Vagina (tissue), 2 donors: ENCODE data around the gene KRT4. TPM values are rescaled to one million over a fixed set of nuclear protein-coding genes. Genes with fewer than 3 reads are reported as not detected.
"Not testable (repeated sequence)": the region's sequence is repeated elsewhere in the genome, so short reads cannot be mapped to it uniquely, and the experiment has no call there.

Experiments
- DNase-seq, 2 donors: peaks; one replicate each; pipeline ENCODE4 v3.0.0-alpha.2; 2017; ENCODE audit errors: extremely low spot score in 2 of 2
- H3K27ac ChIP-seq: fragments of 200-600 bp; sonication (generic); one replicate; pipeline ENCODE4 v1.5.1; 2019
- H3K27me3 ChIP-seq: fragments of 200-600 bp; sonication (generic); one replicate; pipeline ENCODE4 v1.5.1; 2019
- H3K36me3 ChIP-seq, 2 donors: fragments of 200-600 bp; sonication (generic); one replicate each; pipeline ENCODE4 v1.5.1; 2017 to 2019
- H3K4me1 ChIP-seq: fragments of 200-600 bp; sonication (generic); one replicate; pipeline ENCODE4 v1.5.1; 2019
- H3K4me3 ChIP-seq, 2 donors: fragments of 200-600 bp; sonication (generic); 1 replicate in 1 of 2; 2 replicates in 1 of 2; pipeline ENCODE4 v1.5.1; 2016 to 2019
- H3K9me3 ChIP-seq: fragments of 200-600 bp; sonication (generic); one replicate; pipeline ENCODE4 v1.5.1; 2019
- CTCF ChIP-seq, 3 experiments: fragments of 450-650 bp in 2 of 3; fragments of 200-600 bp in 1 of 3; sonication (generic) in 1 of 3; IDR thresholded peaks; one replicate each; pipeline ENCODE4 v1.5.1; 2017 to 2019; ENCODE audit warnings: antibody characterized with exemption in 3 of 3, mild to moderate bottlenecking in 2 of 3, moderate library complexity in 2 of 3
- POLR2A ChIP-seq, 2 donors: fragments of 450-650 bp; IDR thresholded peaks; one replicate each; pipeline ENCODE4 v1.6.1; 2017; ENCODE audit warnings: antibody characterized with exemption in 2 of 2, mild to moderate bottlenecking in 2 of 2, moderate library complexity in 2 of 2
- POLR2AphosphoS5 ChIP-seq, 2 donors: sonication (generic); formaldehyde crosslinking; IDR thresholded peaks; one replicate each; pipeline ENCODE4 v1.9.0; 2017; ENCODE audit warnings: antibody characterized with exemption in 2 of 2, mild to moderate bottlenecking in 2 of 2, low read depth in 1 of 2; ENCODE audit not compliant: insufficient read depth in 1 of 2
- intact Hi-C: fragments of 100-400 bp; cut with DNase I; formaldehyde crosslinking; loops from one replicate; pipeline ENCODE4 v1.15.1; 2023
- total RNA-seq: library from RNA; depleted of rRNA; stranded (reverse); fragments of >200 nt; gene quantifications from one replicate; pipeline ENCODE4 v1.2.3, GENCODE V29; 2016

Gene KRT4
- total RNA-seq, 1 donor from 2014 or later, result 354 TPM

GRCh38 chr12:52857500-52857899, 43.6 kb upstream of the KRT4 start:
- no peaks in the 10 kb centered on the region for H3K27me3 ChIP-seq
- H3K27ac ChIP-seq, result no peak overlapping the region
- H3K36me3 ChIP-seq, result no peaks in the 10 kb centered on the region
- H3K9me3 ChIP-seq, result no peaks in the 10 kb centered on the region
- TF ChIP-seq CTCF (IDR thresholded peaks at IDR 0.05) (no peak), POLR2A (IDR thresholded peaks at IDR 0.05) (no peak), POLR2AphosphoS5 (IDR thresholded peaks at IDR 0.05; ENCODE audit: insufficient read depth in 1 of 2, low read depth in 1 of 2) (no peak)
- H3K4me3 ChIP-seq, result no peak overlapping the region
- intact Hi-C loops, result no loop called here
- peaks cover 10% of the 10 kb centered on the region for H3K4me1 ChIP-seq
- no peak for DNase-seq

- Histone ChIP-seq H3K4me1 (peaks cover 10% of the 10 kb centered on the region), H3K4me3 (no peak overlapping the region), H3K27ac (no peak overlapping the region), H3K36me3 (no peaks in the 10 kb centered on the region), H3K27me3 (no peaks in the 10 kb centered on the region), H3K9me3 (no peaks in the 10 kb centered on the region)
- intact Hi-C loops, result no loop called here
- no peak for DNase-seq
- TF ChIP-seq POLR2A (IDR thresholded peaks at IDR 0.05), result no peak
- TF ChIP-seq CTCF (IDR thresholded peaks at IDR 0.05), result no peak
- TF ChIP-seq POLR2AphosphoS5 (IDR thresholded peaks at IDR 0.05; ENCODE audit: insufficient read depth in 1 of 2, low read depth in 1 of 2), result no peak
These were observed 42.9 kb upstream of the KRT4 start for GRCh38 chr12:52856787-52857186.

GRCh38 chr12:52856077-52856476, 42.2 kb upstream of the KRT4 start:
- H3K27me3 ChIP-seq, H3K36me3 ChIP-seq, H3K9me3 ChIP-seq, intact Hi-C loops, H3K27ac ChIP-seq, DNase-seq, H3K4me3 ChIP-seq: not testable (repeated sequence)
- H3K4me1 ChIP-seq, result peaks cover 10% of the 10 kb centered on the region

- Histone ChIP-seq H3K27me3 (no peaks in the 10 kb centered on the region), H3K4me3 (no peak overlapping the region), H3K9me3 (no peaks in the 10 kb centered on the region), H3K27ac (no peak overlapping the region), H3K36me3 (no peaks in the 10 kb centered on the region), H3K4me1 (no peaks in the 10 kb centered on the region)
- no peak for TF ChIP-seq POLR2A (IDR thresholded peaks at IDR 0.05)
- no peak for TF ChIP-seq CTCF (IDR thresholded peaks at IDR 0.05)
- TF ChIP-seq POLR2AphosphoS5 (IDR thresholded peaks at IDR 0.05; ENCODE audit: insufficient read depth in 1 of 2, low read depth in 1 of 2), result no peak
- no peak for DNase-seq
- intact Hi-C loops, result no loop called here
These were observed 37.9 kb upstream of the KRT4 start for GRCh38 chr12:52851787-52852186.

GRCh38 chr12:52850681-52851080, 36.8 kb upstream of the KRT4 start:
- Histone ChIP-seq H3K36me3 (no peaks in the 10 kb centered on the region), H3K27ac (no peak overlapping the region), H3K9me3 (no peaks in the 10 kb centered on the region), H3K27me3 (no peaks in the 10 kb centered on the region), H3K4me1 (no peaks in the 10 kb centered on the region), H3K4me3 (no peak overlapping the region)
- intact Hi-C loops, result no loop called here
- DNase-seq, result no peak
- no peak for TF ChIP-seq POLR2A (IDR thresholded peaks at IDR 0.05)
- TF ChIP-seq CTCF (IDR thresholded peaks at IDR 0.05), result no peak
- no peak for TF ChIP-seq POLR2AphosphoS5 (IDR thresholded peaks at IDR 0.05; ENCODE audit: insufficient read depth in 1 of 2, low read depth in 1 of 2)

GRCh38 chr12:52849511-52849910, 35.6 kb upstream of the KRT4 start:
- H3K27ac ChIP-seq, result no peak overlapping the region
- intact Hi-C loops, result no loop called here
- H3K9me3 ChIP-seq, result no peaks in the 10 kb centered on the region
- no peaks in the 10 kb centered on the region for H3K27me3 ChIP-seq
- no peaks in the 10 kb centered on the region for H3K36me3 ChIP-seq
- H3K4me3 ChIP-seq, result no peak overlapping the region
- TF ChIP-seq CTCF (IDR thresholded peaks at IDR 0.05) (no peak), POLR2AphosphoS5 (IDR thresholded peaks at IDR 0.05; ENCODE audit: insufficient read depth in 1 of 2, low read depth in 1 of 2) (no peak), POLR2A (IDR thresholded peaks at IDR 0.05) (no peak)
- no peaks in the 10 kb centered on the region for H3K4me1 ChIP-seq
- no peak for DNase-seq
